HepG2 (cell line): Measurements from ENCODE around the gene PRKAG3. TPM values are rescaled to one million over a fixed set of nuclear protein-coding genes. Genes with fewer than 3 reads are reported as not detected.

Source experiments
- ATAC-seq: fragments of 200-7000 bp; cut with Tn5 transposase; 3 replicates; pipeline ENCODE4 v1.9.1; 2020; ENCODE audit warnings: mild to moderate bottlenecking, moderate library complexity
- BruUV-seq: library from RNA; stranded (reverse); fragments of 400-500 nt; replicated peaks from 2 replicates; lab custom pipeline; 2021; lab: Mats Ljungman, UMichigan
- CTCF ChIA-PET: fragments of 300-600 bp; formaldehyde crosslinking; extraction: SDS; loops from one replicate; lab custom pipeline; 2021; ENCODE audit warnings: low total read pairs, inconsistent platforms, low intra/inter-chr PET ratio; lab: Yijun Ruan, JAX
- POLR2A ChIA-PET: fragments of 350-600 bp; sonication (Branson Sonifier 250); formaldehyde crosslinking; loops from one replicate; lab custom pipeline; 2020; ENCODE audit warnings: antibody characterized with exemption, inconsistent platforms; lab: Yijun Ruan, JAX
- DNase-seq: peaks from one replicate; pipeline ENCODE4 v3.0.0-alpha.2; 2015; ENCODE audit warnings: low spot score
- FAIRE-seq: peaks from 3 replicates; lab custom pipeline; 2011; peaks lifted over from hg19 to GRCh38; lab: Jason Lieb, UNC
- H2AFZ ChIP-seq: one replicate; pipeline ENCODE4 v1.6.1; 2011; ENCODE audit warnings: low read length, inconsistent platforms
- H3K27ac ChIP-seq: fragments of 300-600 bp; 3 replicates; pipeline ENCODE4 v1.8.0; 2011; ENCODE audit warnings: mixed run types, mild to moderate bottlenecking, mixed read lengths, low read length, inconsistent platforms; ENCODE audit not compliant: insufficient read depth; ENCODE audit errors: extremely low read length
- H3K27me3 ChIP-seq, 2 experiments: fragments of 200-600 bp in 1 of 2; 2 replicates in 1 of 2; 3 replicates in 1 of 2; pipeline versions ENCODE4 v1.6.0 to v1.8.0; 2011; ENCODE audit warnings: low read length in 2 of 2, mild to moderate bottlenecking in 2 of 2, moderate library complexity in 2 of 2, inconsistent platforms in 1 of 2; ENCODE audit not compliant: insufficient read depth in 2 of 2, control insufficient read depth in 1 of 2
- H3K36me3 ChIP-seq, 2 experiments: fragments of 200-600 bp in 1 of 2; replicated peaks in 1 of 2; 2 replicates in 1 of 2; 3 replicates in 1 of 2; pipeline versions ENCODE4 v1.5.1 to v1.8.0; 2011; ENCODE audit warnings: low read length in 2 of 2, inconsistent platforms in 1 of 2; ENCODE audit not compliant: insufficient read depth in 2 of 2, control insufficient read depth in 1 of 2
- H3K4me1 ChIP-seq: 2 replicates; pipeline ENCODE4 v1.5.1; 2012; ENCODE audit warnings: low read length, inconsistent platforms; ENCODE audit not compliant: insufficient read depth
- H3K4me2 ChIP-seq: 2 replicates; pipeline ENCODE4 v1.6.0; 2011; ENCODE audit warnings: low read depth, low read length, inconsistent platforms
- H3K4me3 ChIP-seq, 3 experiments: fragments of 200-600 bp in 1 of 3; sonication (generic), shearing (Covaris generic) in 1 of 3; replicated peaks in 1 of 3; 2 replicates each; pipeline ENCODE4 v1.5.1; 2011 to 2016; ENCODE audit warnings: low read length in 3 of 3, inconsistent platforms in 2 of 3, low read depth in 2 of 3, mild to moderate bottlenecking in 2 of 3, control low read depth in 1 of 3, mixed read lengths in 1 of 3; ENCODE audit not compliant: insufficient read depth in 1 of 3
- H3K79me2 ChIP-seq: one replicate; pipeline ENCODE4 v1.6.1; 2011; ENCODE audit warnings: low read length, inconsistent platforms; ENCODE audit not compliant: insufficient read depth
- H3K9ac ChIP-seq: 2 replicates; pipeline ENCODE4 v1.6.0; 2011; ENCODE audit warnings: mild to moderate bottlenecking, low read depth, low read length, inconsistent platforms; ENCODE audit not compliant: insufficient read depth
- H3K9me3 ChIP-seq: 2 replicates; pipeline ENCODE4 v1.5.1; 2012; ENCODE audit warnings: mild to moderate bottlenecking, low read length
- H4K20me1 ChIP-seq: 2 replicates; pipeline ENCODE4 v1.6.0; 2011; ENCODE audit warnings: inconsistent platforms, mild to moderate bottlenecking, low read length, moderate library complexity; ENCODE audit not compliant: insufficient read depth
- ARNT2 ChIP-seq: sonication (generic); formaldehyde crosslinking; IDR thresholded peaks from 2 replicates; pipeline ENCODE4 v1.8.0; 2022; ENCODE audit warnings: mild to moderate bottlenecking, low read depth, missing genetic modification reagents, moderate library complexity
- BCL6 ChIP-seq: IDR thresholded peaks from 2 replicates; pipeline ENCODE4 v1.6.1; 2016; ENCODE audit warnings: missing genetic modification reagents, missing compliant biosample characterization
- CC2D1A ChIP-seq: sonication (generic); formaldehyde crosslinking; IDR thresholded peaks from 2 replicates; pipeline ENCODE4 v1.8.1; 2023; ENCODE audit warnings: mild to moderate bottlenecking, missing genetic modification reagents
- DMAP1 ChIP-seq: IDR thresholded peaks from 2 replicates; pipeline ENCODE4 v1.6.1; 2016
- PAF1 ChIP-seq: IDR thresholded peaks from 2 replicates; pipeline ENCODE4 v1.6.1; 2016; ENCODE audit warnings: missing genetic modification reagents, missing compliant biosample characterization
- PLSCR1 ChIP-seq: sonication (generic); formaldehyde crosslinking; IDR thresholded peaks from 2 replicates; pipeline ENCODE4 v1.5.0; 2020; ENCODE audit warnings: missing genetic modification reagents, mild to moderate bottlenecking, borderline replicate concordance
- ZFP36L1 ChIP-seq: sonication (generic); formaldehyde crosslinking; IDR thresholded peaks from 2 replicates; pipeline ENCODE4 v1.8.0; 2022; ENCODE audit warnings: mild to moderate bottlenecking, missing genetic modification reagents, moderate library complexity
- ZNF225 ChIP-seq: sonication (generic); formaldehyde crosslinking; IDR thresholded peaks from 2 replicates; pipeline ENCODE4 v1.4.0; 2020; ENCODE audit warnings: mild to moderate bottlenecking, missing genetic modification reagents
- ZNF275 ChIP-seq: sonication (generic); formaldehyde crosslinking; IDR thresholded peaks from 2 replicates; pipeline ENCODE4 v1.8.0; 2022; ENCODE audit warnings: missing genetic modification reagents, mild to moderate bottlenecking, inconsistent platforms, borderline replicate concordance
- ZNF629 ChIP-seq: sonication (generic); formaldehyde crosslinking; conservative IDR thresholded peaks from 2 replicates; pipeline ENCODE4 v1.5.0; 2020; ENCODE audit warnings: missing genetic modification reagents
- ZNF709 ChIP-seq: sonication (generic); formaldehyde crosslinking; IDR thresholded peaks from 2 replicates; pipeline ENCODE4 v1.5.0; 2020; ENCODE audit warnings: mild to moderate bottlenecking, missing genetic modification reagents
- WGBS: methylation state at CpG from one replicate; pipeline ENCODE4 v1.1.6; 2017; ENCODE audit warnings: low lambda C conversion rate; 5-methylcytosine and 5-hydroxymethylcytosine counted together
- in situ Hi-C: cut with HindIII; loops from 2 replicates; pipeline ENCODE4 v1.10.0; 2017; ENCODE audit warnings: low pct_unique_long_range_greater_than_20kb; ENCODE audit not compliant: extremely low pct_ligation_motif_present
- intact Hi-C: fragments of 100-400 bp; cut with micrococcal nuclease; formaldehyde crosslinking; loops from one replicate; pipeline ENCODE4 v1.10.0; 2022; ENCODE audit not compliant: unreplicated experiment
- polyA plus RNA-seq, 8 experiments: library from polyadenylated mRNA; depleted of rRNA in 3 of 8; stranded (reverse) in 7 of 8; unstranded in 1 of 8; fragments of >200 nt; fragmentation: Illumina TruSeq in 4 of 8; extraction: Trizol in 4 of 8; gene quantifications; 2 replicates each; pipeline versions ENCODE4 v1.2.1 to v1.2.3, GENCODE V29; 2011 to 2016; ENCODE audit warnings: low read depth in 4 of 8, missing spikeins in 1 of 8, mixed read lengths in 1 of 8; ENCODE audit not compliant: insufficient read depth in 1 of 8
- total RNA-seq, 5 experiments: library from RNA; depleted of rRNA; stranded (reverse); fragments of >200 nt; fragmentation: Illumina TruSeq; extraction: Trizol; gene quantifications; 2 replicates each; pipeline ENCODE4 v1.2.3, GENCODE V29; 2016; ENCODE audit warnings: low read depth in 1 of 5
- TF ChIP-seq, protein P1 (sequence below): sonication (generic); formaldehyde crosslinking; IDR thresholded peaks from 2 replicates; pipeline ENCODE4 v1.4.0; 2020; ENCODE audit warnings: mild to moderate bottlenecking, missing genetic modification reagents

The PRKAG3 gene
- total and polyA plus RNA-seq, 2 of the 13 experiments (the other 11 are each of a cell fraction or from before 2014, with no cell fraction given) = not detected

DNA sequence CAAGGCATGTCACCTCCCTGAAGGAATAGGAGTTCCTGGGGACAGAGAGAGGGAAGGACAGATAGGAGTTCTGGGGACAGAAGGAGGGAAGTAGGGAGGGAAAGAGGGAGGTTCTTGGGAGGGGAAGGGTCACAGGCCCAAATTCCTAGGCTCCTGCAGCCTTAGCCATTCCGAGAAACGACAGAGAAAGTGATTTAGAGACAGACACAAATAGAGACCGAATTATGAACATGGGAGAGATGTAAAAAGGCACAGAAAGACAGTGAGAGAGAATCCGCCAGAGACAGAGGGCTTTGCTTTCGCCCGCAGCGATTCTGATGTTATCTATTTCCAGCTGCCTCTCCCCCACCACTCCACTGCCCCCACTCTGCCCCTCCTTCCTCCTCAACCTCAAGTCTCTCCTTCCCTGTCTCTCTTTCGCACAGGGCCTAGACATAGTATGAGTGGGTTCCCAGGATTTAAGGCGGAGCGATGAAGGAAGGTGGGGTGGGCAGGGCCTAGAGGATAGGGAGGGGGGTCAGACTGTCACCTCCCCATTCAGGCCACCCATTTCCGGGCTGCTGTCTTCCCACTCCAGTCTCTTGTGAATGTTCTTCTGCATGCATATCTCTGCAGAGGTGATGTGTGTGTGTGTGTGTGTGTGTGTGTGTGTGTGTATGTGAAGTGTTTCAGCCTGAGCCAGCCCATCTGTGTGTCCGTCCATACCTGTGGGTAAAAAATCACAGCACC is 24.7 kb upstream of the PRKAG3 start:
- Histone ChIP-seq H3K27ac (no peak overlapping the region), H3K27me3 (peaks cover 18 to 84% of the 10 kb centered on the region in 2 experiments), H3K4me2 (no peak overlapping the region), H3K9ac (no peak overlapping the region), H3K79me2 (no peaks in the 10 kb centered on the region), H4K20me1 (no peaks in the 10 kb centered on the region; the same call in 1 of the 2 replicates), H3K4me1 (peaks cover 36% of the 10 kb centered on the region), H2AFZ (no peak overlapping the region), H3K4me3 (no peak overlapping the region), H3K9me3 (no peaks in the 10 kb centered on the region), H3K36me3 (no peaks in the 10 kb centered on the region)
- CTCF ChIA-PET = no interaction called here
- in situ Hi-C loops (no loop called here), intact Hi-C loops (no loop called here)
- ATAC-seq = no peak
- POLR2A ChIA-PET = no interaction called here
- no TSS peak for BruUV-seq
- 12% methylated on average over 12 of the region's 12 CpGs for WGBS
- no peak for DNase-seq
- TF ChIP-seq CC2D1A (no peak), ZNF629 (CRISPR knock-in tag) (no peak), BCL6 (CRISPR knock-in tag) (no peak), ZNF709 (CRISPR knock-in tag) (no peak), PAF1 (CRISPR knock-in tag) (no peak), ZFP36L1 (CRISPR knock-in tag) (no peak), DMAP1 (CRISPR knock-in tag) (no peak), PLSCR1 (no peak), ZNF275 (CRISPR knock-in tag) (no peak), ARNT2 (CRISPR knock-in tag) (no peak), ZNF225 (CRISPR knock-in tag) (no peak)
- TF ChIP-seq, protein P1, sequence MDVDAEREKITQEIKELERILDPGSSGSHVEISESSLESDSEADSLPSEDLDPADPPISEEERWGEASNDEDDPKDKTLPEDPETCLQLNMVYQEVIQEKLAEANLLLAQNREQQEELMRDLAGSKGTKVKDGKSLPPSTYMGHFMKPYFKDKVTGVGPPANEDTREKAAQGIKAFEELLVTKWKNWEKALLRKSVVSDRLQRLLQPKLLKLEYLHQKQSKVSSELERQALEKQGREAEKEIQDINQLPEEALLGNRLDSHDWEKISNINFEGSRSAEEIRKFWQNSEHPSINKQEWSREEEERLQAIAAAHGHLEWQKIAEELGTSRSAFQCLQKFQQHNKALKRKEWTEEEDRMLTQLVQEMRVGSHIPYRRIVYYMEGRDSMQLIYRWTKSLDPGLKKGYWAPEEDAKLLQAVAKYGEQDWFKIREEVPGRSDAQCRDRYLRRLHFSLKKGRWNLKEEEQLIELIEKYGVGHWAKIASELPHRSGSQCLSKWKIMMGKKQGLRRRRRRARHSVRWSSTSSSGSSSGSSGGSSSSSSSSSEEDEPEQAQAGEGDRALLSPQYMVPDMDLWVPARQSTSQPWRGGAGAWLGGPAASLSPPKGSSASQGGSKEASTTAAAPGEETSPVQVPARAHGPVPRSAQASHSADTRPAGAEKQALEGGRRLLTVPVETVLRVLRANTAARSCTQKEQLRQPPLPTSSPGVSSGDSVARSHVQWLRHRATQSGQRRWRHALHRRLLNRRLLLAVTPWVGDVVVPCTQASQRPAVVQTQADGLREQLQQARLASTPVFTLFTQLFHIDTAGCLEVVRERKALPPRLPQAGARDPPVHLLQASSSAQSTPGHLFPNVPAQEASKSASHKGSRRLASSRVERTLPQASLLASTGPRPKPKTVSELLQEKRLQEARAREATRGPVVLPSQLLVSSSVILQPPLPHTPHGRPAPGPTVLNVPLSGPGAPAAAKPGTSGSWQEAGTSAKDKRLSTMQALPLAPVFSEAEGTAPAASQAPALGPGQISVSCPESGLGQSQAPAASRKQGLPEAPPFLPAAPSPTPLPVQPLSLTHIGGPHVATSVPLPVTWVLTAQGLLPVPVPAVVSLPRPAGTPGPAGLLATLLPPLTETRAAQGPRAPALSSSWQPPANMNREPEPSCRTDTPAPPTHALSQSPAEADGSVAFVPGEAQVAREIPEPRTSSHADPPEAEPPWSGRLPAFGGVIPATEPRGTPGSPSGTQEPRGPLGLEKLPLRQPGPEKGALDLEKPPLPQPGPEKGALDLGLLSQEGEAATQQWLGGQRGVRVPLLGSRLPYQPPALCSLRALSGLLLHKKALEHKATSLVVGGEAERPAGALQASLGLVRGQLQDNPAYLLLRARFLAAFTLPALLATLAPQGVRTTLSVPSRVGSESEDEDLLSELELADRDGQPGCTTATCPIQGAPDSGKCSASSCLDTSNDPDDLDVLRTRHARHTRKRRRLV (CRISPR knock-in tag) = no peak
- FAIRE-seq = no peak
